ENCODE data around the gene PTPRCAP. TPM values are rescaled to one million over a fixed set of nuclear protein-coding genes. Genes with fewer than 3 reads are reported as not detected.

The PTPRCAP gene
- total RNA-seq, 1 experiment from 2014 or later = 1.3 TPM

DNA sequence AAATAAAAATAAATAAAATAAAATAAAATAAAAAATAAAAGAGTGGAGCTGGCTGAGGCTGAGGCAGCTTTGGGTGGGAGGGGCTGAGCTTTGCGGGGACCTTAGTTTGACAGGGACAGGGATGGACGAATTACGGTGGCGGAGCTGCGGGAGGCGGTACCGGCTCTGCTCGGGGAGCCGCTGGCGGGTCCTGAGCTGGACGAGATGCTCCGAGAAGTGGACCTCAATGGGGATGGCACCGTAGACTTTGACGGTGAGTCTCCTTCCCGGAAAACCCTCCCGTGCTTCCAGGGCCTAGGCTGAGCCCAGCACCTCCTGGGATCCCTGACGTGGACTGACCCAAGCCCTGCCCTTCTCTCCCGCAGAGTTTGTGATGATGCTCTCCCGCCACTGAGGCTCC is 20.8 kb upstream of the PTPRCAP start:
- H3K4me3 Mint-ChIP-seq (ENCODE audit: low read depth, unreplicated experiment) = no peak overlapping the region
- no peak overlapping the region for H3K27ac Mint-ChIP-seq (ENCODE audit: unreplicated experiment)
- no peak for DNase-seq
- H3K4me1 Mint-ChIP-seq (ENCODE audit: low read depth, unreplicated experiment) = no peaks in the 10 kb centered on the region
- no peaks in the 10 kb centered on the region for H3K9me3 Mint-ChIP-seq (ENCODE audit: low read depth, unreplicated experiment)
- no peaks in the 10 kb centered on the region for H3K27me3 Mint-ChIP-seq (ENCODE audit: unreplicated experiment)
- TF ChIP-seq, protein P1, sequence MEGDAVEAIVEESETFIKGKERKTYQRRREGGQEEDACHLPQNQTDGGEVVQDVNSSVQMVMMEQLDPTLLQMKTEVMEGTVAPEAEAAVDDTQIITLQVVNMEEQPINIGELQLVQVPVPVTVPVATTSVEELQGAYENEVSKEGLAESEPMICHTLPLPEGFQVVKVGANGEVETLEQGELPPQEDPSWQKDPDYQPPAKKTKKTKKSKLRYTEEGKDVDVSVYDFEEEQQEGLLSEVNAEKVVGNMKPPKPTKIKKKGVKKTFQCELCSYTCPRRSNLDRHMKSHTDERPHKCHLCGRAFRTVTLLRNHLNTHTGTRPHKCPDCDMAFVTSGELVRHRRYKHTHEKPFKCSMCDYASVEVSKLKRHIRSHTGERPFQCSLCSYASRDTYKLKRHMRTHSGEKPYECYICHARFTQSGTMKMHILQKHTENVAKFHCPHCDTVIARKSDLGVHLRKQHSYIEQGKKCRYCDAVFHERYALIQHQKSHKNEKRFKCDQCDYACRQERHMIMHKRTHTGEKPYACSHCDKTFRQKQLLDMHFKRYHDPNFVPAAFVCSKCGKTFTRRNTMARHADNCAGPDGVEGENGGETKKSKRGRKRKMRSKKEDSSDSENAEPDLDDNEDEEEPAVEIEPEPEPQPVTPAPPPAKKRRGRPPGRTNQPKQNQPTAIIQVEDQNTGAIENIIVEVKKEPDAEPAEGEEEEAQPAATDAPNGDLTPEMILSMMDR (IDR thresholded peaks at IDR 0.05; ENCODE audit: unreplicated experiment) = no peak
- CTCF ChIA-PET = no interaction called here
- H3K36me3 Mint-ChIP-seq (ENCODE audit: insufficient read depth, unreplicated experiment) = peaks cover 22% of the 10 kb centered on the region
- intact Hi-C loops (cut with micrococcal nuclease; ENCODE audit: unreplicated experiment) = no loop called here
- no TSS peak for BruUV-seq (replicated peaks)

DNA sequence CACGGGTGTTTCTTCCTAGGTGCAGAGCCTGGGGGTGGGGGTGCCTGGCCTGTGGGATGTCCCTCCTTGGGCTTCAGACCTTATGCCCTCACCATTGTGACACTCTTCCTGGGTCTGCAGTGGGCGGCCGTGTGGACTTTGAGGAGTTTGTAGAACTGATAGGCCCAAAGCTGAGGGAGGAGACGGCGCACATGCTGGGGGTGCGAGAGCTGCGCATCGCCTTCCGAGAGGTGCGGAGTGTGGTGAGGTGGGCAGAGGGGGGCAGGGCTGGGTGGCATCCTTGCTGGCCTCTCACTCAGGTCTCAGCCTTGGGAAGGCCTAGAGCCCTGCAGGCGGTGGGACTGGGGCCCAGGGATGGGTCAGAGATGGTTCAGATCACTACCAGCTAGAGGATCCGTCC is 20.0 kb upstream of the PTPRCAP start:
- TF ChIP-seq, protein P1 (IDR thresholded peaks at IDR 0.05; ENCODE audit: unreplicated experiment) = no peak
- intact Hi-C loops (cut with micrococcal nuclease; ENCODE audit: unreplicated experiment) = no loop called here
- H3K27ac Mint-ChIP-seq (ENCODE audit: unreplicated experiment) = no peak overlapping the region
- CTCF ChIA-PET = no interaction called here
- peaks cover 23% of the 10 kb centered on the region for H3K36me3 Mint-ChIP-seq (ENCODE audit: insufficient read depth, unreplicated experiment)
- H3K9me3 Mint-ChIP-seq (ENCODE audit: low read depth, unreplicated experiment) = no peaks in the 10 kb centered on the region
- H3K4me3 Mint-ChIP-seq (ENCODE audit: low read depth, unreplicated experiment) = no peak overlapping the region
- H3K4me1 Mint-ChIP-seq (ENCODE audit: low read depth, unreplicated experiment) = peaks cover 3% of the 10 kb centered on the region
- BruUV-seq (replicated peaks) = no TSS peak
- H3K27me3 Mint-ChIP-seq (ENCODE audit: unreplicated experiment) = no peaks in the 10 kb centered on the region
- DNase-seq = no peak

DNA sequence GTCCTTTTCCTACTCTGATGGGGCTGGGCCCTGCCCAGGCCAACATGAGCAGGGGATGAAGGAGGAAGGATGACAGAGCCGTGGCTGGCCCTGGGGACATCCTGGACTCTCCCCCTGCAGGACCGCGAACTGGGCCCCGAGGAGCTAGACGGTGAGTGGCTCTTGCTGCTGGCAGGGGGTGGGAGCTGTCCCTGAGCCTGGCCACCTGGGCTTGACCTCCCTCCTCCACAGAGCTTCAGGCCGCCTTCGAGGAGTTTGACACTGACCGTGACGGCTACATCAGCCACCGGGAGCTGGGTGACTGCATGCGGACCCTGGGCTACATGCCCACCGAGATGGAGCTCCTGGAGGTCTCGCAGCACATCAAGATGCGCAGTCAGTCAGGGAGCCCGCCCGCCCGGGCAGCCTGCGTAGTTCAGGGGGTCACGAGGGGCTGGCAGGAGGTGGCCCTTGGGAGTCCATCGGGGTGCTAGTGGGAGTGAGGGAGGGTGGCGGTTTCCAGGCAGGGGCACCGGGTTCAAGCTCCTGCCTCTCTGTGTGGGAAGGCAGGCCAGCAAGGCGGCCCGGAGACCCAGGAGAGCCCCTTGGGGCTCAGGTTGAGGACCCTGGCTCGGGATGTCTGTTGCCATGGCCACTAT is 18.7 kb upstream of the PTPRCAP start:
- intact Hi-C loops (cut with micrococcal nuclease; ENCODE audit: unreplicated experiment) = no loop called here
- no peak for DNase-seq
- H3K27me3 Mint-ChIP-seq (ENCODE audit: unreplicated experiment) = no peaks in the 10 kb centered on the region
- H3K27ac Mint-ChIP-seq (ENCODE audit: unreplicated experiment) = no peak overlapping the region
- H3K9me3 Mint-ChIP-seq (ENCODE audit: low read depth, unreplicated experiment) = no peaks in the 10 kb centered on the region
- BruUV-seq (replicated peaks) = no TSS peak
- CTCF ChIA-PET = no interaction called here
- H3K36me3 Mint-ChIP-seq (ENCODE audit: insufficient read depth, unreplicated experiment) = peaks cover 27% of the 10 kb centered on the region
- peaks cover 15% of the 10 kb centered on the region for H3K4me1 Mint-ChIP-seq (ENCODE audit: low read depth, unreplicated experiment)
- no peak overlapping the region for H3K4me3 Mint-ChIP-seq (ENCODE audit: low read depth, unreplicated experiment)
- TF ChIP-seq, protein P1 (IDR thresholded peaks at IDR 0.05; ENCODE audit: unreplicated experiment) = no peak

DNA sequence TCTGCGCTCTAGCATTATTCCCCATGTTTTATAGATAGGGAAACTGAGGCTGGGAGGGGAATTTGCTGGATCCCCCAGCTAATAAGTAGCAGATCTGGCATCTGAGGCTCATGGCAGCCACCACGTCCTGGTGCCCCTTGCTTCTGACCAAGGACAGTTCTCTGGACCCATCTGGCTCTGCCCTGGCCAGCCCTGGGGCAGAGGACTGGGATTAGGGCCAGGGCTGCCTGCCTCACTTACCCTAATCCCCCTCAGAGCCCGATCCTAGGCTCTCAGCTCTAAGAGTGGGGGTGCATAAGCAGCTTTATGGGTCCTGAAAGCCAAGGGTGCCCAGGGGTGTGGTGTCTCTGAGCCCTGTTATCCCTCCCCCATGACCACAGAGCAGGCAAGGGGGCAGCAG is 17.6 kb upstream of the PTPRCAP start, which contains the start of gene CABP4:
Gene CABP4, plus strand, starts transcription at position 301 of the 400 bp plus-strand sequence. Its CDS starts 70 bp downstream, at position 371.
- Mint-ChIP-seq H3K4me3 (ENCODE audit: low read depth, unreplicated experiment) (no peak within 1 kb of the TSS), H3K4me1 (ENCODE audit: low read depth, unreplicated experiment) (peaks cover 15% of the 10 kb centered on the region), H3K36me3 (ENCODE audit: insufficient read depth, unreplicated experiment) (peaks cover 20% of the 10 kb centered on the region), H3K9me3 (ENCODE audit: low read depth, unreplicated experiment) (no peaks in the 10 kb centered on the region), H3K27ac (ENCODE audit: unreplicated experiment) (no peak within 1 kb of the TSS), H3K27me3 (ENCODE audit: unreplicated experiment) (no peaks in the 10 kb centered on the region)
- no TSS peak for BruUV-seq (replicated peaks)
- CTCF ChIA-PET = no interaction called here
- no peak for DNase-seq
- intact Hi-C loops (cut with micrococcal nuclease; ENCODE audit: unreplicated experiment) = no loop called here
- TF ChIP-seq, protein P1 (IDR thresholded peaks at IDR 0.05; ENCODE audit: unreplicated experiment) = no peak

All from Calu3 (cell line).